Hepatocyte (in vitro differentiated cells): Measurements from ENCODE around the gene VWA8.

Experiments
- EZH2 ChIP-seq: fragments of 200-600 bp; sonication (generic); IDR thresholded peaks from 2 replicates; pipeline ENCODE4 v1.6.1; 2016; ENCODE audit warnings: antibody characterized with exemption, mild to moderate bottlenecking, borderline replicate concordance
- EZH2phosphoT487 ChIP-seq: fragments of 200-600 bp; sonication (generic); IDR thresholded peaks from one replicate; pipeline ENCODE4 v1.6.1; 2018; ENCODE audit warnings: antibody characterized with exemption, mild to moderate bottlenecking, low read depth, moderate library complexity; ENCODE audit not compliant: unreplicated experiment, severe bottlenecking
- TF ChIP-seq, protein P1 (sequence below): fragments of 200-600 bp; sonication (generic); IDR thresholded peaks from 2 replicates; pipeline ENCODE4 v1.5.1; 2016; ENCODE audit warnings: antibody characterized with exemption, mild to moderate bottlenecking; ENCODE audit not compliant: poor library complexity

DNA sequence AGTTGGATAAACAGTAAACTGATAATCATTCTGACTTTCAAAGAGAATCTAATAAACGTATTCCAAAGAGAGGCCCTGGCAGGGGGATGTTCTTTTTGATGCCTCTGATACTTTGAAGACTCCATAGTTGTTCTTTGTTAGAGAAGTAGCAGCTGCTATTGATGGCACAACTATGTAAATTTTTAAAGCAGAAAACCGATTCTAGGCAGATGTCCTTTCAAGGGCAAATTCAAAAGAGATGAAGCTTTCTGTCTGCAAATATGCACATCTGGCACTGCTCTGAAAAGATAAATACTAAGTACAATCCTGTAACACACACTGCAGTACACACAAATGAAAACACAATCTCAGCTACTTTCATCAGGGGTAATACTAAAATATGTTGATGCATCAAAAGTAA is 250.1 kb downstream of the VWA8 start:
- TF ChIP-seq, protein P1, sequence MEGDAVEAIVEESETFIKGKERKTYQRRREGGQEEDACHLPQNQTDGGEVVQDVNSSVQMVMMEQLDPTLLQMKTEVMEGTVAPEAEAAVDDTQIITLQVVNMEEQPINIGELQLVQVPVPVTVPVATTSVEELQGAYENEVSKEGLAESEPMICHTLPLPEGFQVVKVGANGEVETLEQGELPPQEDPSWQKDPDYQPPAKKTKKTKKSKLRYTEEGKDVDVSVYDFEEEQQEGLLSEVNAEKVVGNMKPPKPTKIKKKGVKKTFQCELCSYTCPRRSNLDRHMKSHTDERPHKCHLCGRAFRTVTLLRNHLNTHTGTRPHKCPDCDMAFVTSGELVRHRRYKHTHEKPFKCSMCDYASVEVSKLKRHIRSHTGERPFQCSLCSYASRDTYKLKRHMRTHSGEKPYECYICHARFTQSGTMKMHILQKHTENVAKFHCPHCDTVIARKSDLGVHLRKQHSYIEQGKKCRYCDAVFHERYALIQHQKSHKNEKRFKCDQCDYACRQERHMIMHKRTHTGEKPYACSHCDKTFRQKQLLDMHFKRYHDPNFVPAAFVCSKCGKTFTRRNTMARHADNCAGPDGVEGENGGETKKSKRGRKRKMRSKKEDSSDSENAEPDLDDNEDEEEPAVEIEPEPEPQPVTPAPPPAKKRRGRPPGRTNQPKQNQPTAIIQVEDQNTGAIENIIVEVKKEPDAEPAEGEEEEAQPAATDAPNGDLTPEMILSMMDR, result no peak
- TF ChIP-seq EZH2phosphoT487, result no peak
- TF ChIP-seq EZH2, result no peak
